ENCODE data around the gene CD79B.

The CD79B gene

DNA sequence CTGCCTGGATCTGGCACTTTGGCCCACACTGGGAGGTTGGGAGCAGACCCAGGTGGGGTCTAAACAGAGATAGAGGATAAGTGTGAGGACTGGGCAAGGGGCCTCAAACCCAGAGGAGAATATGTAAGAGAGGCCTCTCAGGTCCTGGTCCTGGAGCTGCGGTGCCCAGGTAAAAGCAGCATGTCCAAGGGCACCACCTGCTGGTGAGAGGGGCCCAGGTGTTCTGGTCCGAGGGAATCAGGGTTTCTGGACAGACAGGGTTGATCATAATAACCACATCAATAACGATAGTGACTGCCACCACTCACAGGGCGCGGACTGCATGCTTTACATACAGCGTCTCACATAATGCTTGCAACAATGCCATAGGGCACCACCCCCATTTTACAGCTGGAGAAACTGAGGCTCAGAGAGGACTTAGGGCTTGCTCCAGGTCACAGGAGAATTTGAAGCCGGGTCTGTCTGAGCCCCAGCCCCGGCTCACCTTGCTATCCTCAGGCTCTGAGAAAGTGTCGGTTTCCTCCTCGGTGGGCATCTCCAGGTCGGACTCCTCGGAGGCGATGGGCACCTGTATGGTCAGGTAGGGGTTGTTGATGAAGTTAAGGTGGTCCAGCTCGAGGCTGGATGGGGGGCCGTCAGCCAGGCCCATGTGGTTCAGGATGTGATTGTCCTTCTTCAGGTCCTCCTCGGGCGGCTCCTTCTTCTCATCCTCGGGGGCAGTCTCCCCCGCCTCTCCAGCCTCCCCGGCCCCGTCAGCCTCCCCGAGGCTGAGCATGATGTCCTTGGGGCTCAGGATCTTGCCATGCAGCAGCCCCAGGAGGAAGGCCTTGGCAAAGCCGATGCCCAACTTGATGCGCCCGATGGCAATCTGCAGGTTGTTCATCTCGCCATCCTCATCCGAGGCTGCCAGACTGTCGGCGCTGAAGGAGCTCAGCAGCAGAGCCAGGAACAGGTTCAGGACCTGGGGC lies 19.1 kb upstream of the CD79B start:
- DNase-seq = peak; percentile 17

DNA sequence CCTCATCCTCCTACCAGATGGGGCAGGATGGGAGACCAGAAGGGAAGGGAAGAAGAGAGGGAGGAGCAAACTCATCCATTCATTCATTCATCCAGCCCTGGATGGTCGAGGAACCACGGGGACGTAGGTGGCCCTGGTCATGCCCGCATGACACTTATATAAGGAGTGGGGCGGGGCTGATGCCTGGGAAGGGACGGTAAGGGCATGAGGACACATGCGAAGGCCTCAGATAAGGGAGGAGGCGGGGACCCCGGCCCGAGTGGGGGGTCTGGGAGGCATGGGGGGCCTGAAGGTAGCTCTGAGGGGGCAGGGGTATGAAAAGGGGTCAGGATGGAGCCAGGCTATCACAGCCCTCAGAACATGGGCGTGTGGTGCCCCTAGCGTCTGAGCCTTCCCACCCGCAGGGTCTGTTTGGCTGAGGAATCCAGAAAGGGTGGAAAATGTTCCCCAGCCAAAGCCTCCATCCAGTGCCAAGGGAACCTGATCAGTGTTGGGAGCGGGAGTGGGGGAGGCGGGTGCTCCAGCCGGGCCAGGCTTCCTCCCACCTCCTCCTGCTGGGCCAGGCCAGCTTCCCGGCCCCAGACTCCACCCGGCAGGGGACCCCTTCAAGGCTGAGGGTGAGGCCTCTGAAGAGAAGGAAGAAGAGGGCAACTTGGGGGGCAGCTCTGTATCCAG lies 17.6 kb upstream of the CD79B start:
- no peak for DNase-seq

DNA sequence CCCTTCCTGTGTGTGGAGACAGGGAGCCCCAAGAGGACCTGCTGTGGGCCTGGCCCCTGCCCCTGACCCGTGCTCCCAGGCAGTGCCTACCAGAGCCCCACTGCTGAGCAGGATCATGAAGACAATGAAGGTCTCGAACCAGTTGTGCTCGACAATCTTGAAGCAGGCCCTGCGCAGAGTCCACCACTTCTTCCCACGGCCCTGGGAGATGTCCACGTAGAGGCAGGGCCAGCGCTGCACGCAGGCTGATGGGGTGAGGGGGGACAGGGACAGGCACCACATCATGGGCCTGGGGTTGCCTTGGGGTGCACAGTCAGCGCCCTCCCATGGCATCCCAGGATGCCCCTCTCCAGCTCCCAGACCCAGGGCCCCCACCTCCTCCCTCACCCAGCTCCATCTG lies 16.4 kb upstream of the CD79B start:
- no peak for DNase-seq

- DNase-seq = no peak
Observed at GRCh38 chr17:63947711-63948330, 15.7 kb upstream of the CD79B start.

DNA sequence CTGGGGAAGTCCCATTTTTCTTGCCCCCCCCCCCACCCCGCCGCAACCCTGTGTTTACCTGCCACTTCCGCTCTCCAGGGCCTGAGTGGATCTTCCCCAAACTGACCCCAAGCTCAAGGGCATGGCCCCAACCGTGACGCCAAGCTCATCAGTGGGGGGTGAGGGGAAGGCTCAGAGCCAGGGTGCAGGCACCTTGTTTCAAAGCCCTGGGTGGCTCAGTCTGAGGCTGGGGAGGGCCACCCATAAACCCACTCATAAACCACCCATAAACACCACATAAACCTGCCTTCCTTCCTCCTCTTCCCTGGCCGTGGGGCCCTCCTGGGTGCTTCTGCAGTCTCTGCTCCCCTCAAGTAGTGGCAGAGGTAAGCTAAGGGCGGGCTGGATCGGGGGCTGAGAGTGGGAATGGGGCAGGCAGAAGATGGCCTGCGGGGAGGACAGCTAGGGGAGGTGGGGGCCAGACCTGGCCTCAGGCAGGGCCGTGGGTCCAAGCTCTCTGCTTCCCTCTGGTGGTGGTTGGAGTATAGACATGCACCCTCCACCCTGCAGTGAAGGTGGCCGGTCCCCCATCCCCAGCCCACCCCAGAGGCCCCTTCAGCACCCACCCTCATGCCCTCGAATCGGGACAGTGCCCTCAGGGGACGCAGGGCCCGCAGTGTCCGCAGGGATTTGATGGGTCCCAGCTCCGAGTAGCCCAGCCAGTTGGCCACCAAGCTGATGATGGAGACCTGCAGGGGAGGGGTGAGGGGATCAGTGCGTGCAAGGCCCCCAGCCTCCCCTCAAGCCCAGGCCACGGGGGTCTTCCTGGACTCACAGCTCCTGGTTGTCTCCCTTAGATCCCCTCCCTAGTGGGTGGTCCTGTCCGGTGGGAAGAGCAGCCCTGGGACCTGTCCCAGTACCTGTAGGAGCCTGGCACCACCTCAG lies 14.6 kb upstream of the CD79B start:
- DNase-seq = peak; percentile 46

GRCh38 chr17:63945784-63946439 lies 13.8 kb upstream of the CD79B start:
- DNase-seq = no peak

DNA sequence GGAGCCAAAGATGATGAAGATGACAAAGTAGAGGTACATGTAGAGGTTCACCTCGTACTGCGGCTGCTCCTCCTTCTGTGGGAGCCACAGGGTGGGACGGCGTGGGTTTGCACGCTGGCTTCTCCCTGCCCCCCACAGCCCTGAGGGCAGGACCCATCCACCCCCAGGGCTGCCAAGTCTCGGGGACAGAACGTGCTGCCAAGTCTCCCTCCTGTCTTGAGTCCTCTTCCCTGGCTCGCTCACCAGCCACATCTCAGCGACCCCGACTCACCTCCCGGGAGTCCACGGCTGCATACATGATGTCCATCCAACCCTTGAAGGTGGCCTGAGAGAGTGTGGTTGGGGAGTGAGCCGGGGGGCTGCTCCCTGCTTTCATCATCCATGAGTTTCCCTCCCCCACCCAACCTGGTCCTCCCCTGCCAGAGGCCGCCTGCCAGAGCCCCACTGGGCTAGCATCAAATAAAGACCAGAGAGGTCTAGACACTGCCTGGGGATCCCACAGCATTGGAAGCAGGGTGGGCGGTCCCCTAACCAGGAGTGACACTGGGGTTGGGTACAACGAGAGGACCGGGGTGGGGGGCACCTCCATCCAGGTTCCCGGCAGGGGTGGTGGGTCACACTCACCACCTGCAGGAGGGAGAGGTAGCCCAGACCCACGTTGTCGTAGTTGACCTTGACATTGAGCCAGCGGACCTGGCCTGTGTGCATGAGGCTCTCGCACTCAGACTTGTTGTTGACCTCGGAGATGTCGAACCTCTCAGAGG lies 12.8 kb upstream of the CD79B start:
- no peak for DNase-seq

DNA sequence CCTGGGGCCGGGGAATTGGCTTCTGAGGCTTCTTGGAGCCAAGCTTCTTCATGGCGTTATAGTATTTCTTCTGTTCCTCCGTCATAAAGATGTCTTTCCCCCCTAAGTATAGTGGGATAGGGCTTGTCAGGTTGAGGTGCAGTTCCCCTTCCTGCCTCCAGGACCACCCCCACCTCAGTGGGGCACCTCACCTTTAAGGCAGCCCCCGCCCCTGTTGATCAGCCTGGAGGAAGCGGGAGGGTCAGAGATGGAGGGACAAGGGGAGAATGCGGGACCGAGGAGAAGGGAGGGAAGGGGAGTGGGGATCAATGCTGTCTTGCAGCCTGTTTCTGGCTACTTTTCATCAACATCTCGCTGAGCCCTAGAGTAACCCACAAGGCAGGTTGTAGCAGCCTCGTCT lies 11.6 kb upstream of the CD79B start:
- no peak for DNase-seq

GRCh38 chr17:63942309-63942985 lies 10.3 kb upstream of the CD79B start:
- DNase-seq = no peak

GRCh38 chr17:63941751-63942150 lies 9.6 kb upstream of the CD79B start:
- no peak for DNase-seq

DNA sequence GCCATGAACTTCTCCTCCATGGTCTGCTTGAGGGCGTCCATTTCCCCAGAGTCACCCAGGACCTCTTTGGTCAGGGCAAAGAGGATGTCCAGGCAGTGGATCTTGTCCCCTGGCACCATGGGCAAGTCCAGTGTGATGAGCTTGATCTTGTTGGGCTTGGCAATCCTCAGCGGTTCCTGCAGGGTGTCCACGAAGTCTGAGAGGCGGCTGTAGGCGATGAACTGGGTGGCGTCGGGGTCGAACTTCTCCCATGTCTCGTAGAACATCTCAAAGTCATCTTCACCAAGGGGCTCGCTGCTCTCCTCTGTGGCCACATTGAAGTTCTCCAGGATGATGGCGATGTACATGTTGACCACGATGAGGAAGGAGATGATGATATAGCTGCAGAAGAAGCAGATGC lies 9.0 kb upstream of the CD79B start:
- no peak for DNase-seq

DNA sequence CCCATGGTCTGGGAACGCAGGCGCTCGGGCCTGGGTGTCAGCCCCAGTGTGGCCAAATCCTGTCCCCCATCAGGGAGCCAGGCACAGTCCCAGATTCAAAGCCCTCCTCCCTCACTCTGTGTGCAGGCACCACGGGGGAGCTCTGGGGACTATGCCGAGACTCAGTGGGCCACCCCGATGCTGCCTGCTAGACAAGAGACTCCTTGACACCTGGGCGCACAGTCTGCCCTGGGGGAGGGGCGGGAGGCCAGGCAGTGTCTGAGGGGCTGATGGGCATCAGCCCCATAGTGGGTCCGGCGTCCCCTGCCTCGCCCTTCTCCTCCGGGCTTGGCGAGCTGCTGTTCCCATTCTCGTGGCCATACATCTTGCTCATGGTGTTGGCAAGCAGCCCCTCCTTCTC lies 8.5 kb upstream of the CD79B start:
- no peak for DNase-seq

DNA sequence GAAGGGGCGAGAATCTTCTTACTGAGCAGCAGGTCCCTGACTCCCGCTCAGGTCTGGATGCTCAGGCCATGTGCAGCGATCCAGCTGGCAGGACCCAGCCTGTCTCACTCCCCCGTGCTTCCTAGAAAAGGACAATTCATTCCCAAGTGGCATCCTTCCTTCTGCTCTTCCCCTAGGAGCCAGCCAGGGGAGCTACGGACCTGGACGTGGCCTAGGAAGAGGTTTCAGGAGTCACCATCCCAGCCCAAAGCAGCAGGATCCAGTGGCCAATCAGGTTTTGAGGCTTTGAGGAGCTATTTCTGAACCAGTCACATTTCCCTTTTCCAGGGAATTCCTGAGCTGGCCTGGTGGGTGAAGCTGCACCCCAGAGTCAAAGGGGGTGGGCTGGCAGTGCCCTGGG lies 7.8 kb upstream of the CD79B start:
- DNase-seq = no peak

DNA sequence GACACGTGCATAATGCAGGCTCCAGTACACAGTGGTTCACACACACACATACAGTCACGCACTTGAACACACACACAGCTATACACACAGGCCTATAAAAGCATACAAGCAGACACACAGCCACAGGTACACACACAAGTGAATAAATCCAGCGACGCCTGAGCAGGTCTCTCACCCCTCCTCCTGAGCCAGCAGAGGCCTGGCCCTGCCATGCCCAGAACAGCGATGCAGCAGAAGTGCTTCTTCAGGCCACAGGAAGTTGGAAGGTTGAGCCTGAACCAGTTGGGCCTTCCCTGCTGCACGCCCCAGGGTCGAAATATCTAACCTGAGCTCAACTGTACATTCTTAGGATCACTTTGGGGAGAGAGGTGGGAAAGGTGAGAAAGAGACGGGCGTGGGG lies 7.3 kb upstream of the CD79B start:
- DNase-seq = no peak

GRCh38 chr17:63937920-63938319 lies 5.8 kb upstream of the CD79B start:
- DNase-seq = no peak

DNA sequence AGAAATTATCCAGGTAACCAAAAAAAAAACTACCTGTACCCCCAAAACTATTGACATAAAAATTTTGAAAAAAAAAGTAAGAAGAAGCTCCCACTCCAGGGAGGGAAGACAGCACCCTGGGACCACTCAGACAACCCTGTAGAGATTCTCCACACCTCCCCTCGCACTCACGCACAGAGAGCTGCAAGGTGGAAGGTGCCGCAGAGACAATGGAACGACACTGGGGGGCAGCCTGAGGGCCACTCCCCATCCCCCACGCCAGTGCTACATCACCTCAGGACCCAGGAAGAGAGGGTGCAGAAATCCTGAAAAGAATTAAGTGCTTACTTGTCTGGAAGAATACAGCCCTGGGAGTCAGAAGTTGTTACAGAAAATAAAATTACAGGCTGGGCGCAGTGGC lies 5.2 kb upstream of the CD79B start:
- no peak for DNase-seq

DNA sequence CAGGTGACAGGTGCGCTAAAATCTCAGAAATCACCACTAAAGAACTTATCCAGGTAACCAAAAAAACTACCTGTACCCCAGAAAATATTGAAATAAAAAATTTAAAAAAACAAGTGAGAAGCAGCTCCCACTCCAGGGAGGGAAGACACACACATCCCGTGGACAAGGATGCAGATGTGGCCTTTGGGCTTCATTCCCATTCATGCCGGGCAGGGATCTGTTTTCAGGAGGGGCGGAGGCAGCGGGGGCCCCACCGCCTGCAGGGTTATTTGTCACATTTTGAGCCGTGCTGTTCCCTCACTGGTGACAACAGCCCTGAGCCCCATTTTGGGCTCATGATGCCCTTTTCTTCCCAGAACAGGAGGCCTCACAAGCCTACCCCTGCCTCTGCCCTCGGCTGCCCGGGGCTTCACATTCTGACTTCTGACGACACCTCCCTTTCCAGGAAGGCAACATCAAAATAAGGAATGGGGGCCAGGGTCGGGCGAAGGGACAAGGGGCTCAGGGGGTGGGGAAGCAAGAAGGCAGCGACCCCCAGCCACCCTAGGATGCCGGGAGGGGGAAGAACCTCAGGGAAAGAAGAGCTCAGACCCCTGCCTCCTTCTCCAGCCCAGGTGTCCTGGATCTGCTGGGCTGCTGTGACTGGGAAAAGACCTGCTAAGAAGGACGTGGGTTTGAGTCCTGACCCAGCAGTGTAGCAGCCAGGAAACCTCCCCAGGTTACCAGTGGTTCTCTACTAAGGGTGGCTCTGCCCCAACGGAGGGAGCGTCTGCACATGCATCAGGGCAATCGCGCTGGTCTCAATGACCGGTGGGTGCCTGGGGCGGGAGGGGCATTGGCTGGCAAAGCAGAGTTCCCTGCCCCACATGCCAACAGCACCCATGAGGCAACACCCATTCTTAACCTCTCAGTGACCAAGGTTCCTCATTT lies 2.3 kb upstream of the CD79B start:
- DNase-seq = no peak

GRCh38 chr17:63933598-63933997 lies 1.5 kb upstream of the CD79B start:
- DNase-seq = no peak

GRCh38 chr17:63932721-63933120 lies 590 bp upstream of the CD79B start:
- DNase-seq = no peak
